Measurements from ENCODE around the gene SPG21. TPM values are rescaled to one million over a fixed set of nuclear protein-coding genes. Genes with fewer than 3 reads are reported as not detected.

SPG21 gene
- total and polyA plus RNA-seq, 2 donors (not counting 1 experiment from before 2014, with no cell fraction given), result 43.7 to 94.4 TPM

DNA sequence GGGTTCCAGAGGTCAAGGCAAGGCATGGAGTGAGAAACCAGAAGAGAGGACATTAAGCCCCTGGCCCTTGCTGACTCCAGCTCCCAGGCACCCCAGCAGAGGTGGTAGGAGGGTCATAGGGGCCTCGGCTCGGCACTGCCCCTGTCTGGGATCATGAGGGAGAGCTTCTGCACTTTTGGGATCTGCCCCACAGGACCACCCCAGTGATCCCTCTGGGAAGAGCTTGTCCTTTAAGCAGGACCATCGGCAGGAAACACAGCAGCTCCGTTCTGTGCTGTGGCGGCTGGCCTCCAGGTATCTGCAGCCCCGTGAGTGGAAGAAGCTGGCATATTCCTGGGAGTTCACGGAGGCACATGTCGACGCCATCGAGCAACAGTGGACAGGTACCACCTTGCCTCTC is 42.5 kb downstream of the SPG21 start:
- Histone ChIP-seq H3K4me3 (ENCODE audit: control extremely low read depth in 1 of 5, extremely low read depth in 1 of 5, insufficient read depth in 1 of 5, low read depth in 2 of 5, low read length in 4 of 5) (no peak overlapping the region), H2AFZ (ENCODE audit: insufficient read depth, low read depth, low read length, poor library complexity, severe bottlenecking) (no peak overlapping the region), H3K36me3 (replicated peaks in 1 of 2; ENCODE audit: control extremely low read depth in 1 of 2, control insufficient read depth in 1 of 2, extremely low read depth in 1 of 2, insufficient read depth in 2 of 2, low read length in 1 of 2) (no peaks in the 10 kb centered on the region), H3K9ac (ENCODE audit: low read length) (no peak overlapping the region), H3K27me3 (replicated peaks in 1 of 4; ENCODE audit: control extremely low read depth in 1 of 4, control insufficient read depth in 3 of 4, insufficient read depth in 4 of 4, low read length in 3 of 4) (no peaks in the 10 kb centered on the region), H3K79me2 (ENCODE audit: control insufficient read depth, insufficient read depth, low read length) (no peaks in the 10 kb centered on the region), H3K9me3 (ENCODE audit: control extremely low read depth in 1 of 3, control insufficient read depth in 2 of 3, insufficient read depth in 1 of 3, low read length in 2 of 3) (no peaks in the 10 kb centered on the region), H4K20me1 (ENCODE audit: control insufficient read depth, insufficient read depth, low read length, poor library complexity, severe bottlenecking) (no peaks in the 10 kb centered on the region), H3K4me2 (replicated peaks; ENCODE audit: low read depth, low read length, poor library complexity, severe bottlenecking) (no peak overlapping the region), H3K4me1 (ENCODE audit: control insufficient read depth in 2 of 2, insufficient read depth in 2 of 2, low read length in 2 of 2) (no peaks in the 10 kb centered on the region), H3K27ac (ENCODE audit: low read length in 2 of 2) (no peak overlapping the region)
- no peak for DNase-seq
- ATAC-seq (ENCODE audit: low read depth), result no peak
- 96% methylated on average over 10 of the region's 10 CpGs for WGBS (ENCODE audit: insufficient coverage)
- Mint-ChIP-seq H3K27me3 (no peaks in the 10 kb centered on the region), H3K27ac (no peak overlapping the region), H3K9me3 (ENCODE audit: insufficient read depth) (no peaks in the 10 kb centered on the region), H3K4me1 (peaks cover 8% of the 10 kb centered on the region), H3K4me3 (no peak overlapping the region)
- ChIA-PET CTCF (no interaction called here), POLR2A (no interaction called here)
- intact Hi-C loops (cut with micrococcal nuclease), result no loop called here
- TF ChIP-seq EZH2 (IDR thresholded peaks at IDR 0.05; ENCODE audit: borderline replicate concordance, insufficient read depth, low read depth, low read length, poor library complexity, severe bottlenecking), result no peak
- TF ChIP-seq, protein P1, sequence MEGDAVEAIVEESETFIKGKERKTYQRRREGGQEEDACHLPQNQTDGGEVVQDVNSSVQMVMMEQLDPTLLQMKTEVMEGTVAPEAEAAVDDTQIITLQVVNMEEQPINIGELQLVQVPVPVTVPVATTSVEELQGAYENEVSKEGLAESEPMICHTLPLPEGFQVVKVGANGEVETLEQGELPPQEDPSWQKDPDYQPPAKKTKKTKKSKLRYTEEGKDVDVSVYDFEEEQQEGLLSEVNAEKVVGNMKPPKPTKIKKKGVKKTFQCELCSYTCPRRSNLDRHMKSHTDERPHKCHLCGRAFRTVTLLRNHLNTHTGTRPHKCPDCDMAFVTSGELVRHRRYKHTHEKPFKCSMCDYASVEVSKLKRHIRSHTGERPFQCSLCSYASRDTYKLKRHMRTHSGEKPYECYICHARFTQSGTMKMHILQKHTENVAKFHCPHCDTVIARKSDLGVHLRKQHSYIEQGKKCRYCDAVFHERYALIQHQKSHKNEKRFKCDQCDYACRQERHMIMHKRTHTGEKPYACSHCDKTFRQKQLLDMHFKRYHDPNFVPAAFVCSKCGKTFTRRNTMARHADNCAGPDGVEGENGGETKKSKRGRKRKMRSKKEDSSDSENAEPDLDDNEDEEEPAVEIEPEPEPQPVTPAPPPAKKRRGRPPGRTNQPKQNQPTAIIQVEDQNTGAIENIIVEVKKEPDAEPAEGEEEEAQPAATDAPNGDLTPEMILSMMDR (IDR thresholded peaks at IDR 0.05), result no peak

DNA sequence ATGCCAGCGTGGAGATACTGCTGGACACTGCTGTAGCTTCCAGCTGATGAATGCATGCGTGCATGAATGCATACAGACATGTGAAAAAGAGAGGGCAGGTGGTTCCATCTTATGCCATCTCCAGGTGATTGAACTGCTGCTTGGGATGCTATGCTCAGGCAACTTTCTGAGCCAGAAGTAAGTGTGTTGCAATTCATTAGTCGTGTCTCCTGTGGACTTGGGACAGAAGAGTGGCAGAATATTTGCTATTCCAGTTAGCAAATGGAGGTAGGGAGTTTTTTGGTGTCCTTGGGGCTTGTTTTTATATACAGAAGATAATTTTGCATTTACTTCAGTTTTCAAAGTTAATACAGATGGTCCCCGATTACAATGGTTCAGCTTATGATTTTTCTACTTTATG is 44.8 kb downstream of the SPG21 start:
- Histone ChIP-seq H3K4me2 (replicated peaks; ENCODE audit: low read depth, low read length, poor library complexity, severe bottlenecking) (no peak overlapping the region), H3K9me3 (ENCODE audit: control extremely low read depth in 1 of 3, control insufficient read depth in 2 of 3, insufficient read depth in 1 of 3, low read length in 2 of 3) (no peaks in the 10 kb centered on the region), H3K4me1 (ENCODE audit: control insufficient read depth in 2 of 2, insufficient read depth in 2 of 2, low read length in 2 of 2) (no peaks in the 10 kb centered on the region), H3K27me3 (replicated peaks in 1 of 4; ENCODE audit: control extremely low read depth in 1 of 4, control insufficient read depth in 3 of 4, insufficient read depth in 4 of 4, low read length in 3 of 4) (no peaks in the 10 kb centered on the region), H3K36me3 (replicated peaks in 1 of 2; ENCODE audit: control extremely low read depth in 1 of 2, control insufficient read depth in 1 of 2, extremely low read depth in 1 of 2, insufficient read depth in 2 of 2, low read length in 1 of 2) (no peaks in the 10 kb centered on the region), H3K9ac (ENCODE audit: low read length) (no peak overlapping the region), H3K27ac (ENCODE audit: low read length in 2 of 2) (no peak overlapping the region), H4K20me1 (ENCODE audit: control insufficient read depth, insufficient read depth, low read length, poor library complexity, severe bottlenecking) (no peaks in the 10 kb centered on the region), H3K4me3 (ENCODE audit: control extremely low read depth in 1 of 5, extremely low read depth in 1 of 5, insufficient read depth in 1 of 5, low read depth in 2 of 5, low read length in 4 of 5) (no peak overlapping the region), H2AFZ (ENCODE audit: insufficient read depth, low read depth, low read length, poor library complexity, severe bottlenecking) (no peak overlapping the region), H3K79me2 (ENCODE audit: control insufficient read depth, insufficient read depth, low read length) (no peaks in the 10 kb centered on the region)
- DNase-seq (no peak), ATAC-seq (ENCODE audit: low read depth) (no peak)
- CTCF ChIA-PET, result interaction anchor here (0.7 kb wide), 1 partner anchor 211 kb away, joined by 3 read pairs; no protein-coding TSS in a partner anchor
- no peak overlapping the region for H3K4me3 Mint-ChIP-seq
- no peak for TF ChIP-seq EZH2 (IDR thresholded peaks at IDR 0.05; ENCODE audit: borderline replicate concordance, insufficient read depth, low read depth, low read length, poor library complexity, severe bottlenecking)
- TF ChIP-seq, protein P1 (IDR thresholded peaks at IDR 0.05), result no peak
- POLR2A ChIA-PET, result no interaction called here
- WGBS (ENCODE audit: insufficient coverage), result 88% methylated on average over 2 of the region's 4 CpGs
- intact Hi-C loops (cut with micrococcal nuclease), result no loop called here
- no peaks in the 10 kb centered on the region for H3K9me3 Mint-ChIP-seq (ENCODE audit: insufficient read depth)
- no peaks in the 10 kb centered on the region for H3K4me1 Mint-ChIP-seq
- H3K27ac Mint-ChIP-seq, result no peak overlapping the region
- no peaks in the 10 kb centered on the region for H3K27me3 Mint-ChIP-seq

Measured in B cell (primary cell).